Forelimb muscle (tissue), 1 donor: ENCODE measurements around the gene RAB6B. TPM values are rescaled to one million over a fixed set of nuclear protein-coding genes. Genes with fewer than 3 reads are reported as not detected.

Source experiments
- DNase-seq: peaks from one replicate; pipeline ENCODE4 v3.0.0-alpha.2; 2013; ENCODE audit warnings: low read depth
- polyA plus RNA-seq: library from polyadenylated mRNA; unstranded; fragments of 120-200 nt; gene quantifications from one replicate; pipeline ENCODE4 v1.2.1, GENCODE V29; 2013; ENCODE audit not compliant: insufficient read length

RAB6B gene
- polyA plus RNA-seq, 1 donor: 10.7 TPM

DNA sequence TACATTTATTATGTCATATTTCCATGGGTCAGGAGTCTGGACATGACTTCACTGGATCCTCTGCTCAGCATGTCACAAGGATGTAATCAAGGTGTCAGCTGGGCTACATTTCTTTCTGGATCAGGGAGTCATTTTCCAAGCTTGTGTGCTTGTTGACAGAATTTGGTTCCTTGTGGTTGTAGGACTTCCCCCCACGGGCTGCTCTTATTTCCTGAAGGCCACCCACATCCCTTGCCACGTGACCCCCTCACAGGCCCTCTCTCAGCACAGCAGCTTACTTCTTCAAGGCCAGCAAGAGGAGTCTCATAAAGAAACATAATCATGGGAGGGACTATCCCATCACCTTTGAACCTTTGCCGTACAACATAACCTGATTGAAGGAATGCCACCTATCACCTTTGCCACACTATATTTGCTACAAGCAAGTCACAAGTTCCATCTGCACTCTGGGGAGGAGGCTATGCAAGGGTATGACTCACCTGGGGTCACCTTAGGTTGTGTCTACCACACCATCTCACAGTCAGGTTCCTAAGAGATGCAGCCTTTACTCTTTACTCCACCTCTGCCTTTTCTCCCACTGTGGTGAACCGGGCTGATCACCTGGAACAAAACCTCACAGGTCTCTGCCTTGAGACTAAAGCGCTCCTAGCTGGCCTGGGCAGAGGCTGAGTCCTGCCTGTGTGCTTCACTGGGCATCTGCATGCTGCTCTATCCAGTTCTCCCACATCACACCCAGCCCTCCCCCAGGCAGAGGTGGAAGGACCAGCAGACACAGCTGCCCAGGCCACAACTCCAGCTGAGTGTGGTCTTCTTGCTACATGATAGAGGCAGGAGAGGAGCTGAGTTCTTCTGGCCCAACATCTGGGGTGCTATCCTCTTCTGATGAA lies 13.5 kb downstream of the RAB6B start:
- DNase-seq: no peak

- no peak for DNase-seq
Measured at GRCh38 chr3:133881492-133881891, 14.2 kb downstream of the RAB6B start.

GRCh38 chr3:133880886-133881455 lies 14.7 kb downstream of the RAB6B start:
- no peak for DNase-seq

DNA sequence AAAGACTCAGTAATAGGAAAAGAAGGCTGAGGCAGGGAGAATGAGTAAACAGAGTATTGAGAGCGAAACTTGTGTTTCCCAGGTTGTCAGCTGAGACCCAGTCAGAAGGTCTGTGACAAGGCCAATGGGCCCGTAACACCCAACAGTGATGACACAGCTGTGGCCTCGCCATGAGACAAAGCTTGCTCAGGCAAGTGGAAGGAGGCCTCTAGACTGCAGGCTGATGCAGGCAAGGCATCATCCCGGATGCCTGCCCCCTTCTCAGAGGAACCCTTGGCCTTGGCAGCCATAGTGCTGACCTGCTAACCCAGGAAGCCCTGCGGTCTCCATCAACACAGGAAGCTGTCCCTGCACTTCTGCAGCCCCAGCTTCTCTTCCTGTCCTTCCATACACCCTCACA lies 15.4 kb downstream of the RAB6B start:
- DNase-seq: no peak

GRCh38 chr3:133878518-133878917 lies 17.2 kb downstream of the RAB6B start:
- no peak for DNase-seq

DNA sequence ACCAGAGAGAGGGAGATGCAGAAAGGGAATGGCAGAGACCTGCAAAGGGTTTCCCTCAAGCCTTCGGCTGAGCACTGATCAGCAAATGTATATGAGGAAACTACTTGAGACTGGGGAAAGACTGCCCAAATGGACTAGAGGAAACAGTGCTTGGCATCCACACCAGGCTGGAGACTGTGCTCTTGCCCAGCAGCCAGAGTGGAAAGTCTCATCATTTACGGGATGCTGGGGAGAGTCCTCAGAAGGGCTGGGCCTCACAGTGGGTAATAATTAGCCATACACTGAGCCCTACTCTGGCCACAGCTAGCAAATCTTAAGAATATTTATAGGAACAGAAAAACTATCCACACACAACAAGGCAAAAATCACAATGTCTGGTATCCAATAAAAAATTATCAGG lies 18.5 kb downstream of the RAB6B start:
- DNase-seq: no peak

DNA sequence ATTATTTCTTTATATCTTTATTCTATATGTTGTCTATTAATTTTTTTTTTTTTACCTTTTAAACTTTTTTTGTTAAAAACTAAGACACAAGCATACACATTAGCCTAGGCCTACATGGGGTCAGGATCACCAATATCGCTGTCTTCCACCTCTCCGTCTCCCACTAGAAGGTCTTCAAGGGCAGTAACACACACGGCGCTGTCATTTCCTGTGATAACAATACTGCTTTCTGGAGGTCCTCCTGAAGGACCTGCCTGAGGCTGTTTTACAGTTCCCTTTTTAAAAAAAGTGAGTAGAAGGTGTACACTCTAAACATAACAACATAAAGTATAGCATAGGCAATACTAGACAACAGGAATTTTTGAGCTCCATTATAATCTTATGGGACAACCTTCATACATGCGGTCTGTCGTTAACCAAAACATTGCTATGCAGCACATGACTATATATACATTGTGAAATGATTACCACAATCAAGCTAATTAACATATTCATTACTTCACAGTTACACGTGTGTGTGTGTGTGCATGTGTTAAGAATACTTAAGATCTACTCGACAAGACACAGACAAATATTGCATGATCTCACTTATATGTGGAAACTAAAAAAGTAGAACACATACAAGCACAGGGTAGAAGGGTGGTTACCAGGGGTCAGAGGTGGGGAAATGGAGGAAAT lies 20.8 kb downstream of the RAB6B start:
- DNase-seq: no peak

DNA sequence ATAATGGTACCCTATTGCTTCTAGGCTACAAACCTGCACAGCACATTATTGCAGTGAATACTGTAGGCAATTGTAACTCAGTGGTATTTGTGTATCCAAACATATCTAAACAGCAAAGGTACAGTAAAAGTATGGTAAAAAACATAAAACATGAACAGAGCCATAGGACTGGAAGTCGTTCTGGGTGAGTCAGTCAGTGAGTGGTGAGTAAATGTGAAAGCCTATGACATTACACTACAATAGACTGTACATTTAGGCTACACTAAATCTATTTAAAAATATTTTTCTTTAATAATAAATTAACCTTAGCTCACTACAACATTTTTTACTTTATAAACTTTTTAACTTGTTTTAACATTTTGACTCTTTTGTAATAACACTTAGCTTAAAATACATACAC lies 21.3 kb downstream of the RAB6B start:
- no peak for DNase-seq

GRCh38 chr3:133872781-133873180 lies 22.9 kb downstream of the RAB6B start:
- no peak for DNase-seq

- no peak for DNase-seq
Measured at GRCh38 chr3:133872161-133872560, 23.5 kb downstream of the RAB6B start.

- no peak for DNase-seq
Measured at GRCh38 chr3:133871368-133872090, 24.2 kb downstream of the RAB6B start.

DNA sequence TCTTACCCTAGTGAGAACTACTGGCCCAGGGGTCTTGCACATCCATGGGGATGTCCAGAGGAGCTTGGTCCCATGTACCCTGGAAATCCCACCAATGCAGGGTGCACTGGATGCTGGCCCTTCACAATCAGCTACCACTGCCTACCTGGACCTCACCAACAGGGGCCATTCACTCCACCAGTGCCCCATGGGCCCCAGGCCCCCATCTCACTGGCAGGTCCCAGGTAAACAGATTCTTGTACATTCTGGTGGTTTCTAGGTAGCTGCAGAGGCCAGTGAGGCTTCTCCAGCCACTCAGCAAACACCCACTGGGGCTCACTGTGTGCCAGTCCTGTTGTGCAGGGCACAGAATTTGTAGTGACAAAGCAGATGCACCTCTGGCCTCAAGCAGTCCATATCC lies 24.9 kb downstream of the RAB6B start:
- no peak for DNase-seq

GRCh38 chr3:133869586-133869985 lies 26.1 kb downstream of the RAB6B start:
- DNase-seq: no peak

GRCh38 chr3:133868758-133869475 lies 26.8 kb downstream of the RAB6B start:
- no peak for DNase-seq

- no peak for DNase-seq
Measured at GRCh38 chr3:133868186-133868585, 27.5 kb downstream of the RAB6B start.

GRCh38 chr3:133866141-133866540 lies 29.5 kb downstream of the RAB6B start:
- DNase-seq: no peak

DNA sequence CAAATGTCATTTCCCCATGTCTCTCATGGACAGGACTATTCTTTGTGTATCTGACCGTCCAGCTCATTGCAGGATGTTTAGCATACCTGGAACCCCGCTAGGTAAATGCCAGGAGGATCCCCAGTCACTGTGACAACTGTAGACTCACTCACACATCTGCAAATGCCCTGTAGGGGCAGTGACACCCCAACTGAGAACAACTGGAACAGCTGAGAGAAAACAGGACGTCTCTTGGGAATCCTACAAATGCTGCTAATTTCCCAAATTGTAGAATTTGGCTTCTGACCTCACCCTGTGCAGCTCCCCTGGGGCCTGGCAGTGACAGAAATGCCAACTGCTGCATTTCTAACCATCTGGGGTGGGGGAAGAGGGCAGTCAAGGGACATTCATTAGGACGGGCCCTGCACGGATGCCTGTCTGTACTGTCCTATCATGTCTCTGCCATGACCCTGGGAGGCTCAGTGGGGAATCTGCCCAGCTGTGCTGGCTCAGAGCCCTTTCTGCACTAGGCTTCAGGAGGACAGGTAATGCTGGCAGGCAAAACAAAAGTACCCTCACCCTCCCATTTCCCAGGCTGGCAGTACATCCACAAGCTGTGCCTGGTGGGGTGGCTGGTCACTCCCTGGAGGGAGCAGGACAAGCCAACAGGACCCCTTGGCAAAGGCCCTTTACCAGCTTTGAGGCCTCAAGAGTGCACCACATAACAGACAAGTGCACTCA lies 30.4 kb downstream of the RAB6B start:
- no peak for DNase-seq

DNA sequence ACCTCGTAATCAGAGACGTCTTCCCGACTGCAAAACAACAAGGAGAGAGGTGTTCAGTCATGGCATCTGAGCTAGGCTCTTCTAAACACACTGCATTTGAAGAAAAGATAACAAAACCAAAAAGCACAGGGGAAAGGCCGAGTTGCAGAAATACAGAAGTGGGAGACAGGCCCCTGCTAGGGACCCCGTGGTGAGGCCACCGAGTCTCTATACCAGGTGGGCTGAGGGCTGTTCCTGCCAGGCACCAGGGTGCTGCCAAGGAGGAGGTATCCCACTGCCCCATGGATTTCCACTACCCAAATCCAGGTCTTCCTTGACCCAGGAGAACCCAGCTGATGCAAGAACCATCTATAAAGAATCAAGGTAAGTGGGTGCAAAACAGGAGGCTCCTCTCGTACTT lies 31.1 kb downstream of the RAB6B start:
- DNase-seq: no peak

- DNase-seq: no peak
Measured at GRCh38 chr3:133863911-133864310, 31.8 kb downstream of the RAB6B start.

DNA sequence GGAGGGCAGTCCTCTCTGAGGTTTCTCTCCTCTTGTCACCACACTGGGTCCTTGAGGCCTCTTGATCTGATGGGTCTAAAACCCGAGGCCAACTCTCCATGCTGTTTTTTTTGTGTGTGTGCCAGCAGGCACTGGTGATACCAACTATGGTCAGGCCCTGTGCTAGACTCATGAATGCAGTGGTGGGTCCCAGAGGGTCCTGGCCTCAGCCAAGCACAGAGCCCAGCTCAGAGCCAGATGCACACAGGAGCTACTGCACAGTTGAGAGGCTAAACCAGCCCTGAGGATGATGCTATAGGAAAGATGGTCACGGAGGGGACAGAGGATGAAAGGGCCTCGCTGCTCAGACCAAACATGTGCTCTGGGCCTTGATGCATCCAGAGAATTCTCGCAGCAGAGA lies 33.5 kb downstream of the RAB6B start:
- DNase-seq: no peak

DNA sequence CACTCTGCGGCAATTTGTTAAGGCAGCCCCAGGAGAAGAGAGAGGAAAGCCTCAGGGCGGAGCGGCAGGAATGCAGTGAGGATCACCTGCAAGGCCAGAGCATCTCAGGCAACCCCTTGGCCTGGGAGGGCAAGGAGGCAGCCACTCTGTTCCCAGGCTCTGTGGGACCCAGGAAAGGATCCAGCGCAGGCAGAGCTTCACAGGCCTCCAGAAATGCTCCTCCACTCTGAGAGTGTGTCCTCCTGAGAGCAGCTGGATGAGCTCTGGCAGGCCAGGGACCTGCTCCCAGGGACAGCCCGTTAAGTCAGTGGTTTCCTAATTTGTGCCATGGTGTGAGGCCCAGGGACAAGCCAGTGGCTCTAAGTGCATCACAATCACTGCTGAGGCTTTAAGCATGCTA lies 35.2 kb downstream of the RAB6B start:
- DNase-seq: no peak
